Measurements from ENCODE around the gene QPCT.
"Not testable (repeated sequence)": the region's sequence is repeated elsewhere in the genome, so short reads cannot be mapped to it uniquely, and the experiment has no call there.

DNA sequence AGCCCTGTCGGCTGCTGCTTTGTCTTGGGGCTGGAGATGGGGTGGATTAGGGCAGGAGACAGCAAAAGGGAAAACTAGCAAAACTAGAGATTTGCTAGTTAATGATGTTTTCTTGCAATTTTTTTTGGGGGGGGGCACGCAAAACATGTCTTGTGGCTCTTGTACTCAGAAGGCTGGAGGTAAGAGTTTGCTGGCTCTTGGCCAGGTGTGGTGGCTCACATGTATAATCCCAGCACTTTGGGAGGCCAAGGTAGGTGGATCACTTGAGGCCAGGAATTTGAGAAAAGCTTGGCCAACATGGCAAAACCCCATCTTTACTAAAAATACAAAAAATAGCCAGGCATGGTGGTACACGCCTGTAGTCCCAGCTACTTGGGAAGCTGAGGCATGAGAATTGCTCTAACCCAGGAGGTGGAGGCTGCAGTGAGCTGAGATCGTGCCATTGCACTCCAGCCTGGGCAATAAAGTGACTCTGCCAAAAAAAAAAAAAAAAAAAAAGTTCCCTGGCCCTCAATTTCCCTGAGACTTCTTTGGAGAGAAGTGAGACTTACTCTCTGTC lies 69.6 kb downstream of the QPCT start:
- TF ChIP-seq, protein P1, sequence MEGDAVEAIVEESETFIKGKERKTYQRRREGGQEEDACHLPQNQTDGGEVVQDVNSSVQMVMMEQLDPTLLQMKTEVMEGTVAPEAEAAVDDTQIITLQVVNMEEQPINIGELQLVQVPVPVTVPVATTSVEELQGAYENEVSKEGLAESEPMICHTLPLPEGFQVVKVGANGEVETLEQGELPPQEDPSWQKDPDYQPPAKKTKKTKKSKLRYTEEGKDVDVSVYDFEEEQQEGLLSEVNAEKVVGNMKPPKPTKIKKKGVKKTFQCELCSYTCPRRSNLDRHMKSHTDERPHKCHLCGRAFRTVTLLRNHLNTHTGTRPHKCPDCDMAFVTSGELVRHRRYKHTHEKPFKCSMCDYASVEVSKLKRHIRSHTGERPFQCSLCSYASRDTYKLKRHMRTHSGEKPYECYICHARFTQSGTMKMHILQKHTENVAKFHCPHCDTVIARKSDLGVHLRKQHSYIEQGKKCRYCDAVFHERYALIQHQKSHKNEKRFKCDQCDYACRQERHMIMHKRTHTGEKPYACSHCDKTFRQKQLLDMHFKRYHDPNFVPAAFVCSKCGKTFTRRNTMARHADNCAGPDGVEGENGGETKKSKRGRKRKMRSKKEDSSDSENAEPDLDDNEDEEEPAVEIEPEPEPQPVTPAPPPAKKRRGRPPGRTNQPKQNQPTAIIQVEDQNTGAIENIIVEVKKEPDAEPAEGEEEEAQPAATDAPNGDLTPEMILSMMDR (IDR thresholded peaks at IDR 0.05) = not testable (repeated sequence)
- not testable (repeated sequence) for TF ChIP-seq HMGA2 (CRISPR knock-in tag; IDR thresholded peaks at IDR 0.05); NR3C1 (CRISPR knock-in tag; conservative IDR thresholded peaks at IDR 0.05; ENCODE audit: low read depth); JUN (CRISPR knock-in tag; IDR thresholded peaks at IDR 0.05); NR1H2 (CRISPR knock-in tag; IDR thresholded peaks at IDR 0.05); OVOL2 (CRISPR knock-in tag; IDR thresholded peaks at IDR 0.05; ENCODE audit: borderline replicate concordance); NFYB (CRISPR knock-in tag; conservative IDR thresholded peaks at IDR 0.05; ENCODE audit: low read depth)
- TF ChIP-seq, protein P2, sequence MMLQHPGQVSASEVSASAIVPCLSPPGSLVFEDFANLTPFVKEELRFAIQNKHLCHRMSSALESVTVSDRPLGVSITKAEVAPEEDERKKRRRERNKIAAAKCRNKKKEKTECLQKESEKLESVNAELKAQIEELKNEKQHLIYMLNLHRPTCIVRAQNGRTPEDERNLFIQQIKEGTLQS (CRISPR knock-in tag; conservative IDR thresholded peaks at IDR 0.05) = not testable (repeated sequence)
- TF ChIP-seq, protein P3, sequence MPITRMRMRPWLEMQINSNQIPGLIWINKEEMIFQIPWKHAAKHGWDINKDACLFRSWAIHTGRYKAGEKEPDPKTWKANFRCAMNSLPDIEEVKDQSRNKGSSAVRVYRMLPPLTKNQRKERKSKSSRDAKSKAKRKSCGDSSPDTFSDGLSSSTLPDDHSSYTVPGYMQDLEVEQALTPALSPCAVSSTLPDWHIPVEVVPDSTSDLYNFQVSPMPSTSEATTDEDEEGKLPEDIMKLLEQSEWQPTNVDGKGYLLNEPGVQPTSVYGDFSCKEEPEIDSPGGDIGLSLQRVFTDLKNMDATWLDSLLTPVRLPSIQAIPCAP (CRISPR knock-in tag; IDR thresholded peaks at IDR 0.05) = not testable (repeated sequence)
- TF ChIP-seq, protein P4, sequence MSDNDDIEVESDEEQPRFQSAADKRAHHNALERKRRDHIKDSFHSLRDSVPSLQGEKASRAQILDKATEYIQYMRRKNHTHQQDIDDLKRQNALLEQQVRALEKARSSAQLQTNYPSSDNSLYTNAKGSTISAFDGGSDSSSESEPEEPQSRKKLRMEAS (CRISPR knock-in tag; IDR thresholded peaks at IDR 0.05) = not testable (repeated sequence)
- TF ChIP-seq, protein P5, sequence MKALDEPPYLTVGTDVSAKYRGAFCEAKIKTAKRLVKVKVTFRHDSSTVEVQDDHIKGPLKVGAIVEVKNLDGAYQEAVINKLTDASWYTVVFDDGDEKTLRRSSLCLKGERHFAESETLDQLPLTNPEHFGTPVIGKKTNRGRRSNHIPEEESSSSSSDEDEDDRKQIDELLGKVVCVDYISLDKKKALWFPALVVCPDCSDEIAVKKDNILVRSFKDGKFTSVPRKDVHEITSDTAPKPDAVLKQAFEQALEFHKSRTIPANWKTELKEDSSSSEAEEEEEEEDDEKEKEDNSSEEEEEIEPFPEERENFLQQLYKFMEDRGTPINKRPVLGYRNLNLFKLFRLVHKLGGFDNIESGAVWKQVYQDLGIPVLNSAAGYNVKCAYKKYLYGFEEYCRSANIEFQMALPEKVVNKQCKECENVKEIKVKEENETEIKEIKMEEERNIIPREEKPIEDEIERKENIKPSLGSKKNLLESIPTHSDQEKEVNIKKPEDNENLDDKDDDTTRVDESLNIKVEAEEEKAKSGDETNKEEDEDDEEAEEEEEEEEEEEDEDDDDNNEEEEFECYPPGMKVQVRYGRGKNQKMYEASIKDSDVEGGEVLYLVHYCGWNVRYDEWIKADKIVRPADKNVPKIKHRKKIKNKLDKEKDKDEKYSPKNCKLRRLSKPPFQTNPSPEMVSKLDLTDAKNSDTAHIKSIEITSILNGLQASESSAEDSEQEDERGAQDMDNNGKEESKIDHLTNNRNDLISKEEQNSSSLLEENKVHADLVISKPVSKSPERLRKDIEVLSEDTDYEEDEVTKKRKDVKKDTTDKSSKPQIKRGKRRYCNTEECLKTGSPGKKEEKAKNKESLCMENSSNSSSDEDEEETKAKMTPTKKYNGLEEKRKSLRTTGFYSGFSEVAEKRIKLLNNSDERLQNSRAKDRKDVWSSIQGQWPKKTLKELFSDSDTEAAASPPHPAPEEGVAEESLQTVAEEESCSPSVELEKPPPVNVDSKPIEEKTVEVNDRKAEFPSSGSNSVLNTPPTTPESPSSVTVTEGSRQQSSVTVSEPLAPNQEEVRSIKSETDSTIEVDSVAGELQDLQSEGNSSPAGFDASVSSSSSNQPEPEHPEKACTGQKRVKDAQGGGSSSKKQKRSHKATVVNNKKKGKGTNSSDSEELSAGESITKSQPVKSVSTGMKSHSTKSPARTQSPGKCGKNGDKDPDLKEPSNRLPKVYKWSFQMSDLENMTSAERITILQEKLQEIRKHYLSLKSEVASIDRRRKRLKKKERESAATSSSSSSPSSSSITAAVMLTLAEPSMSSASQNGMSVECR (CRISPR knock-in tag; IDR thresholded peaks at IDR 0.05; ENCODE audit: borderline replicate concordance) = not testable (repeated sequence)
- TF ChIP-seq, protein P6, sequence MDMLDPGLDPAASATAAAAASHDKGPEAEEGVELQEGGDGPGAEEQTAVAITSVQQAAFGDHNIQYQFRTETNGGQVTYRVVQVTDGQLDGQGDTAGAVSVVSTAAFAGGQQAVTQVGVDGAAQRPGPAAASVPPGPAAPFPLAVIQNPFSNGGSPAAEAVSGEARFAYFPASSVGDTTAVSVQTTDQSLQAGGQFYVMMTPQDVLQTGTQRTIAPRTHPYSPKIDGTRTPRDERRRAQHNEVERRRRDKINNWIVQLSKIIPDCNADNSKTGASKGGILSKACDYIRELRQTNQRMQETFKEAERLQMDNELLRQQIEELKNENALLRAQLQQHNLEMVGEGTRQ (CRISPR knock-in tag; IDR thresholded peaks at IDR 0.05) = not testable (repeated sequence)
- TF ChIP-seq, protein P7, sequence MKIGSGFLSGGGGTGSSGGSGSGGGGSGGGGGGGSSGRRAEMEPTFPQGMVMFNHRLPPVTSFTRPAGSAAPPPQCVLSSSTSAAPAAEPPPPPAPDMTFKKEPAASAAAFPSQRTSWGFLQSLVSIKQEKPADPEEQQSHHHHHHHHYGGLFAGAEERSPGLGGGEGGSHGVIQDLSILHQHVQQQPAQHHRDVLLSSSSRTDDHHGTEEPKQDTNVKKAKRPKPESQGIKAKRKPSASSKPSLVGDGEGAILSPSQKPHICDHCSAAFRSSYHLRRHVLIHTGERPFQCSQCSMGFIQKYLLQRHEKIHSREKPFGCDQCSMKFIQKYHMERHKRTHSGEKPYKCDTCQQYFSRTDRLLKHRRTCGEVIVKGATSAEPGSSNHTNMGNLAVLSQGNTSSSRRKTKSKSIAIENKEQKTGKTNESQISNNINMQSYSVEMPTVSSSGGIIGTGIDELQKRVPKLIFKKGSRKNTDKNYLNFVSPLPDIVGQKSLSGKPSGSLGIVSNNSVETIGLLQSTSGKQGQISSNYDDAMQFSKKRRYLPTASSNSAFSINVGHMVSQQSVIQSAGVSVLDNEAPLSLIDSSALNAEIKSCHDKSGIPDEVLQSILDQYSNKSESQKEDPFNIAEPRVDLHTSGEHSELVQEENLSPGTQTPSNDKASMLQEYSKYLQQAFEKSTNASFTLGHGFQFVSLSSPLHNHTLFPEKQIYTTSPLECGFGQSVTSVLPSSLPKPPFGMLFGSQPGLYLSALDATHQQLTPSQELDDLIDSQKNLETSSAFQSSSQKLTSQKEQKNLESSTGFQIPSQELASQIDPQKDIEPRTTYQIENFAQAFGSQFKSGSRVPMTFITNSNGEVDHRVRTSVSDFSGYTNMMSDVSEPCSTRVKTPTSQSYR (CRISPR knock-in tag; IDR thresholded peaks at IDR 0.05) = not testable (repeated sequence)
